Measurements from ENCODE around the gene RASSF5. TPM values are rescaled to one million over a fixed set of nuclear protein-coding genes. Genes with fewer than 3 reads are reported as not detected.

The RASSF5 gene
- total RNA-seq, 1 donor from 2014 or later, result 13.1 TPM

DNA sequence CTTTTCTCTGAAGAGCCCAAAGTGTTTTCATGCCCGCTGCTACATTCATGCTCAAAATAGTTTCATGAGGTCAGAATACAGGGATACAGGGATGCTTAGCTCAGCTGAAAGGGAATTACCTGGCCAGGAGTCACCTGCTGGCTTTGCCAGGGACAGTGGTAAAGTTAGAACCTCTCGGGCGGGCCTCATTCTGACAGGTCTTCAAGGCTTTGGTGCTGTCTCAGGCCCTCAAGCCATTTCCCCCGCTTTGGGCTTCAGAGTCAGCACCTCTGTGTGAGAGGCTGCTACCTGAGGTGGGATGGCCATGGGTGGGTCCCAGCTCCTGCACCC lies 5.5 kb downstream of the RASSF5 start:
- no peak for DNase-seq (ENCODE audit: low spot score)
- no peak for ATAC-seq

- no peak for ATAC-seq
- DNase-seq (ENCODE audit: low spot score), result no peak
These were observed 6.2 kb downstream of the RASSF5 start for GRCh38 chr1:206513312-206514111.

DNA sequence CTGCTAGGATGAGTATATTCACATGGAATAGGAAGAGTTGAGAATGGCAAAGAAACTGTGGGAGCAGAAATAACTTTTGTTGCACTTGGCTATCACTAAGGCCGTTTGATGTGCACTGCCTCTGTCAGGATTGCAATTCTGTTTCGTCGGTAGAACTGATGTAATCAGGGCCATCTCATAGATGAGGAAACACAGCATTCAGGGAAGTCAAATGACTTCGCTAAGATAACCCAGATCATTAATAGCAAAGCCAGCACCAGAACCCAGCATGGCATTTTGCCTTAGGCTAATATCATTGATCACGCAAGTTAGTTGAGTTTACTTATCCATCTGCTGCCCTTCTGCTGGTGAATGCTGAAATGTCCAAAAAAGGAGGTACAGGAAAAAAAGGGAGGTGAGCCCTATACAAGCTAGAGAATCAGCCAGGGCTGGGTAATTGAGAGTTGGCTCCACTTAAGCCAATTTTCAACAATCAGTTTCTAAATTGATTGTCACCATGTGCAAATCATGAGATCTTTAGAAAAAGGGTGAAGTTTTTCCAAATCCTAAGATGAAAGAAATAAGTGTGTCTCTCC lies 7.6 kb downstream of the RASSF5 start:
- peak; percentile 9 for ATAC-seq
- DNase-seq (ENCODE audit: low spot score), result no peak

DNA sequence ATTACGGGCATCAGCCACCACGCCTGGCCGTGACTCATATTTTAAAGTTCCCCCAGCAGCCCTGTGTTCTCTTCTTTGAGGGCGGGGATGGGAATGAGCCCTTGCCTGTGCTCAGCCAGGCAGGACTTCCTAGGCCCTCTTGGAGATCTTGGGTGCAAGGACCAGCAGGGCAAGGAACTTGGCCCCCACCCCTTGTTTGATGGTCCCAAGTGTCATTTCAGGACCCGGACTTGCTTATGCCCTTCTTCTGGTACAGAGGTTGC lies 9.3 kb downstream of the RASSF5 start:
- ATAC-seq (no peak), DNase-seq (ENCODE audit: low spot score) (no peak)

- DNase-seq (ENCODE audit: low spot score) (no peak), ATAC-seq (peak; percentile 14)
These were observed 10.5 kb downstream of the RASSF5 start for GRCh38 chr1:206517784-206518183.

DNA sequence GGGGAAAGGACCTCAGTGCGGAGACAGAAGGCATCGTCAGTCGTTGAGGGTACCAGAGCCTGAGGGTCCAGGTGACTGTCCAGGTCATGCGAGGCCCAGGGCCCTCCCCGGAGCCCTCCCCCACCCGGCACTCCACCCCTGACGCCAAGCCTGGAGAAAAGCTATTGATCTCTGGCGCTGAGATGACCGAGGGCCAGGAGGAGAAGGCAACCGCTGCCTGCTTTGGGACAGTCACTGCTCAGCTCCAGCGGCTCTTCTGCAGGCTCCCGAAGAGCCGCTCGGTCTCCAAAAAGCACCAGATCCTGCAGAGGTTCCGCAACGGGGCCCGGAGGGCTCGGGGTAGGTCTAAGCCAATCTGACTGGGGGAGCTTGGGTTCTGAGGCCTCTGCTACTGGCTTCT lies 10.9 kb downstream of the RASSF5 start:
- peak; percentile 67 for DNase-seq (ENCODE audit: low spot score)

DNA sequence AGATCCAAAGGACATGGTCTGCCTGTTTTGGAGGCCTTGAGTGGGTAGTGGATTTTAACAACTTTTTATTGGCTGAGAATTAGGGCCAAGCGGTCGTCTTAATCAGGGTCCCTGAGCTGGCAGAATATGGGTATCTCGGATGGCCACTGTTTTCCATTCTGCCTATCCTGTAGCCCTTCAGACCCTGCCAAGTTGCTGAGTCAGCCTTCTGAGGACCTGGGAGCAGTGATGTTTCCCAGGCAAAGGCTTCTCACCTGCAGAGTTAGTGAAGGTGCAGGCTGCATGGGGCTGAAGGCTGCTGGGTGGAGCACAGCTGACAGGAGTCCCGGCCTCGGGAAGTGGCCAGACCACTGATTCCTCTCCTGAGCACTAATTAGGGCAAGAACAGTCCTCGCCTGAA lies 11.4 kb downstream of the RASSF5 start:
- DNase-seq (ENCODE audit: low spot score), result no peak
- ATAC-seq, result peak; percentile 16

More for the DNA sequence above, 10.9 kb downstream of the RASSF5 start:
- ATAC-seq, result peak; percentile 84

- peak; percentile 47 for ATAC-seq
- no peak for DNase-seq (ENCODE audit: low spot score)
These were observed 13.8 kb downstream of the RASSF5 start for GRCh38 chr1:206521127-206521526.

DNA sequence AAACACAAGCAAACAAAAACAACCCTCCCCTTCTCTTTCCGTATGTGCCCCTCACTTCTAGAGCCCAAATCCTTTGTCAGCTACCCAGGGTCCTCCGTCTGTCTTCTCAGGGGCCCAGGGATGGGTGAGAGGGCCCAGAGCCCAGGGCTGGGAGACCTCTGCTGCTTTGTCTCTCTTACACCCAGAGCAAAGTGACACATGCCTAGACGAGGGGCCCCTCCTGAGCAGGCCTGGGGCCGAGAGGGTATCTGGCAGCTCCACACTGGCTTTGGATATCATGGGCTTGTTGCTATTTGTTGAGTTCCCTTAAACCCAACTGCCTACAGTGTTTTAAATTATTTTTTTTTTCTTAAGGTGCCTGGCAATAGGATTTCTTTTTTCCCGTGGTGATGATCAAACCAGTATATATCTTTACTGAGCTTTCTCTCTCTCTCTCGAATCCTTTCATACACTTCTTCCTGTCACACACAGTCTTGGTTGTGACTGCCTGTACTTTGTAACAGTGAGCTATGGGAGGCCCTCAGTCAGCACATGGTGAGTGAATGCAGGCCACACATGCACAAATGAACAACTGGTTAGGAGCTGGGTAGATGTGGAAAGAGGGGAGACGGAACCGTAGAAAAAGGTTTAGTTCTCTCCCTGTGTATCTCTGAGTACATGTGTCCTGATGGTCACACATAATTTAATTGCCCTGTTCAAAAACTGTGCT lies 14.5 kb downstream of the RASSF5 start:
- no peak for DNase-seq (ENCODE audit: low spot score)
- ATAC-seq, result no peak

DNA sequence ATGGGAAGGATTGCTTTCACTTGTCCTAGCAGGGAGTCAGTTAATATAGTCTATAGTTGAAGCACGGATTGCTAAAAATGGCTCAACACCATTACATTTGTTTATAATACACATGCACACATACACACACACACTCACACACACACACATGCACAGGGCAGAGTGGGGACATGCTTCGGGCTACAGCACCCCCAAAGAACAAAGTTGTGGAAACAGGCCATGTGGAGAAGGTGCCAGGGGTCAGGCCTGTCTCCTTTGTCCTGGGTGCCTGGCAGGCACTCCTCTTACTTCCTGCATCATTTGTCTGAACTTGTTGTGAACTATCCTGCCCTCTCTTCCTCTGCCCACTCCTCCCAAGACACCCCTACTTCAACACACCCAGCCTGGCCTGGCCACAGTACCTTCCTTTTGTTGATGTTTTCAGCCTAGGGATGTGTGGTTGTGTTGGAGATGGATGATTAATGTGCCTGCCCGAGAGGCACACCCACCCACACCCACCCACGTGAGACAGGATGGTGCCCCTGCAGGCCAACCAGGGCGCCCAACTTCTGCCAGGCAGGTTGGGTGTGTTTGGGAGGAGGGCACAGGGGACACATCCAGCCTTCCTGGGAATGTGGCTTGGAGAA lies 17.5 kb downstream of the RASSF5 start:
- ATAC-seq (peak; percentile 27), DNase-seq (ENCODE audit: low spot score) (no peak)

DNA sequence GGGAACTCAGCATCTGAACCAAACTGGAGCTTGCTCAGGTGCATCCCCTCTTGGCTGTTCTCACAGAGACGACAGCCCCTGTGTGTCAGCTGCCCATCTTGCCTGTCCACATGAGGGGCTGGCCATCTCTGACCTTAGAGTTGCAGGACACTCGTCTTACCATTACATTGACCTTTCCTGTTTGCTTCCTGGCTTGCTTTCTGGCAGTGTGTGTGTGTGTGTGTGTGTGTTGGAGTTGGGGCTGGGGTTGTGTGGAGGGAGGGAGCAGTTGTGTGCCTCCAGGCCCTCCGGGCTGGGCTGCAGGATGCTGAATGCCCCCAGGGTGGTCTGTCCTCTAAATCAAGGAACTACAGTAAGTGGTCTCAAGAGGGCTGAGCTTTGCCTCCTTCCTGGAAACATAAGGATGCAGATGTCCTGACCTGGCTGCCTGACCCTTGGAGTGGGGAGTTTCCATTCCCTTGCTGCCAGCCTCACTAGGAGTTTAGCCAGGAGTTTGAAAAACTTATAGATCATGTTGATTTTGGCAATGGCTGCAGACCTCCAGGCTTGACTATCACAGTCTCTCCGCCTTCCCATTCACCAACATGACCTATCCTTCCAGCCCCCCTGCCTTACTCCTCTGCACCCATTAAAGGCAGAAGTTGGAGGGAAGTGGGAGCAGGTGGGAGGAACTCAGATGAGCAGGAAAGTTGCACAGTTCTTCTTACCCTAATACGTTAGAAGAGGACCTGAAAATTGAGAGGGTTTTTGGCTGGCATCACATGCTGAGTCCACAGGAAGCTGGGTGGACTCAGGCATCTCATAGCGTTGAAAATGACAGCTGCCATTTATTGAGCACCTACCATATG lies 19.0 kb downstream of the RASSF5 start:
- DNase-seq (ENCODE audit: low spot score) (peak; percentile 71), ATAC-seq (peak; percentile 75)

GRCh38 chr1:206529425-206529824 lies 22.1 kb downstream of the RASSF5 start:
- no peak for ATAC-seq

DNA sequence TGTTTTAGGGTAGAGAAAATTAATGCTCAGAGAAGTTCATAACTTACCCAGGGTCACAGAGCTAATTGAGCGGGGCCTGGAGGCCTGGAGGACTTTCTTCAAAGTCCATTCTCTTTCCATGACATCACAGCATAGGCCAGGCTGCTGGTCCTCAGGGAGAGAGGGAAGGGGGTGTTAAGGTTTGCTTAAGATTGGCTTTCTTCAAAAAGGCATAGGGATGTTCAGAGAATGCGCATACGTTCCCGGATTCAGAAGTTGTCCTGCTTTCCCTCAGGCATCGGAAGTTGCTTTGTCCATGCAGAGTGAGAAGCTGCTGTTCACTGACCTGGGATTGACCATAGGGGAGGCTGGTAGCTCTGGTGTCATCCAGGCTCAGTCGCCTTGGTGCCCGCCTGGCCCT lies 25.0 kb downstream of the RASSF5 start:
- DNase-seq (ENCODE audit: low spot score), result no peak
- ATAC-seq, result no peak

More at GRCh38 chr1:206529425-206529824, 22.1 kb downstream of the RASSF5 start:
- no peak for DNase-seq (ENCODE audit: low spot score)

DNA sequence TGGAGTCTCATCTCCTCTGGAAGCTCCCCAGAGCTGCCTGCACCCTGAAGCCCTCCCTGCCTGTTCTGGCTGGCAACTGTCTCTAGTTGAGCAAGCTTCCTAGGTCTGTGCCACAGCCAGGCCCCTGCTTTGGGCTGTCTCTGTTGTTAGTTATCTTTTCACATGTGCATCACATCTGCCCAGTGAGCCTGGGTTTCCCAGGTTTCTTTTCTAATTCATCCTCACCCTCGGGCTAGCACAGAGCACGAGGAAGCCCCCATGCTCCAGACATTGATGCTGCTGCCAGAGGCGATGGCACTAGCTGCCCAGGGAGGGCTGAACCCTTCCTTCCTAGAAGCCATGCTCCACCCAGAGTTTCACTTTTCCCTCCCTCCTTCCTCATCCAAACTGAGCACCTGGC lies 27.2 kb downstream of the RASSF5 start:
- ATAC-seq (peak; percentile 34), DNase-seq (ENCODE audit: low spot score) (no peak)

DNA sequence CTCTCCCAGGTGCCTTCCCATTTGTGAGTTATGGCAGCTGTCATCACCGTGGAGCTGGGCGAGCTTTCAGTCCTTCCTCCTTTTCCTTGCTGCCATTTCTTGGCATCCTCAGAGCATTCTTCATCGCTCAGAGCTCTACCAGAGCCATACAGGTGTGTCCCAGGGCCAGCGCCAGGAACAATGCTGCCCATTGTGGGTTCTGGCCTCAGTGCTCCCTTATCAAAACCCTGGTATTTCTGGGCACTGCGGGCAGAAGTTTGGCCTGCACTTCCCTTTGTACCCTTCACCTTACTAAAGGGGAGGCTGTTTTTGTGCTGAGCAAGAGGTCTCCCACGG lies 28.5 kb downstream of the RASSF5 start:
- no peak for DNase-seq (ENCODE audit: low spot score)
- no peak for ATAC-seq

DNA sequence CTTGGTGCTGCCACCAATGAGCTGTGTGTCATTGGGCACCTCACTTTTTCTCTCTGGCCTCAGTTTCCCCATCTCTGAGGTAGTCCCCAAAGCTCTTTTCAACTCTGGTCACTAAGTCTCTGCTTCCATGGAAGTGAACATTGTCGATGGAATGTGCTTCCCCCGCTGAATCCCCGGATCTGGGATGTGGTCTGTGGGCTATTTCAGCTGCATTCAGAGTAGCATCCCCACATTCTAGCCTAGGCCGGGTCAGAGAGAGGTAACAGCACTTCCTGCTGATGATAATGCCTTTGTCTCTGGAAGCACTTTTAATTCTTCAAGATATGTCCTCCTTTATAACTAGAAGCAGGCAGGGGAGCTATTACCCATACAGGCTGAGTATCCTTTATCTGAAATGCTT lies 29.8 kb downstream of the RASSF5 start:
- ATAC-seq, result no peak
- DNase-seq (ENCODE audit: low spot score), result no peak

GRCh38 chr1:206538086-206538770 lies 30.9 kb downstream of the RASSF5 start:
- DNase-seq (ENCODE audit: low spot score), result no peak
- ATAC-seq, result no peak

- no peak for DNase-seq (ENCODE audit: low spot score)
- ATAC-seq, result no peak
These were observed 31.7 kb downstream of the RASSF5 start for GRCh38 chr1:206538901-206539640.

- DNase-seq (ENCODE audit: low spot score) (peak; percentile 98), ATAC-seq (peak; percentile 90)
These were observed 32.9 kb downstream of the RASSF5 start for GRCh38 chr1:206540044-206540780.

All from left lobe of liver (tissue), 2 donors.